Measurements from ENCODE around the gene TRDN. TPM values are rescaled to one million over a fixed set of nuclear protein-coding genes. Genes with fewer than 3 reads are reported as not detected.

TRDN gene
- total RNA-seq, 1 donor from 2014 or later = not detected

- H3K4me3 ChIP-seq (ENCODE audit: low read depth, low read length) = no peak overlapping the region
- no peak for TF ChIP-seq CTCF (conservative IDR thresholded peaks at IDR 0.05; ENCODE audit: low read depth, low read length)
- DNase-seq (ENCODE audit: low read depth) = no peak
Measured at GRCh38 chr6:123632641-123633040, 4.1 kb downstream of the TRDN start.

- H3K4me3 ChIP-seq (ENCODE audit: low read depth, low read length) = no peak overlapping the region
- no peak for TF ChIP-seq CTCF (conservative IDR thresholded peaks at IDR 0.05; ENCODE audit: low read depth, low read length)
- no peak for DNase-seq (ENCODE audit: low read depth)
Measured at GRCh38 chr6:123629258-123629941, 7.3 kb downstream of the TRDN start.

GRCh38 chr6:123625696-123626095 lies 11.1 kb downstream of the TRDN start:
- H3K4me3 ChIP-seq (ENCODE audit: low read depth, low read length) = no peak overlapping the region
- no peak for DNase-seq (ENCODE audit: low read depth)
- no peak for TF ChIP-seq CTCF (conservative IDR thresholded peaks at IDR 0.05; ENCODE audit: low read depth, low read length)

- H3K4me3 ChIP-seq (ENCODE audit: low read depth, low read length) = no peak overlapping the region
- no peak for DNase-seq (ENCODE audit: low read depth)
- no peak for TF ChIP-seq CTCF (conservative IDR thresholded peaks at IDR 0.05; ENCODE audit: low read depth, low read length)
Measured at GRCh38 chr6:123622780-123623179, 14.0 kb downstream of the TRDN start.

- no peak for TF ChIP-seq CTCF (conservative IDR thresholded peaks at IDR 0.05; ENCODE audit: low read depth, low read length)
- no peak overlapping the region for H3K4me3 ChIP-seq (ENCODE audit: low read depth, low read length)
- DNase-seq (ENCODE audit: low read depth) = no peak
Measured at GRCh38 chr6:123619156-123619555, 17.6 kb downstream of the TRDN start.

- H3K4me3 ChIP-seq (ENCODE audit: low read depth, low read length) = no peak overlapping the region
- no peak for TF ChIP-seq CTCF (conservative IDR thresholded peaks at IDR 0.05; ENCODE audit: low read depth, low read length)
- no peak for DNase-seq (ENCODE audit: low read depth)
Measured at GRCh38 chr6:123616942-123617341, 19.8 kb downstream of the TRDN start.

- H3K4me3 ChIP-seq (ENCODE audit: low read depth, low read length) = no peak overlapping the region
- TF ChIP-seq CTCF (conservative IDR thresholded peaks at IDR 0.05; ENCODE audit: low read depth, low read length) = no peak
- no peak for DNase-seq (ENCODE audit: low read depth)
Measured at GRCh38 chr6:123616016-123616415, 20.7 kb downstream of the TRDN start.

Measured in epithelial cell of proximal tubule (primary cell).